Esophagus squamous epithelium (tissue), 4 donors: ENCODE measurements around the gene SH3PXD2A.

Experiments used
- POLR2A ChIP-seq, 4 donors: fragments of 450-650 bp; IDR thresholded peaks; one replicate each; pipeline ENCODE4 v1.6.1; 2017; ENCODE audit warnings: antibody characterized with exemption in 4 of 4, mild to moderate bottlenecking in 4 of 4, moderate library complexity in 3 of 4
- TF ChIP-seq, protein P1 (sequence below), 6 experiments: fragments of 450-650 bp in 4 of 6; fragments of 200-600 bp in 2 of 6; sonication (generic) in 2 of 6; IDR thresholded peaks; one replicate each; pipeline ENCODE4 v1.5.1; 2016 to 2019; ENCODE audit warnings: antibody characterized with exemption in 6 of 6, mild to moderate bottlenecking in 4 of 6, moderate library complexity in 4 of 6

GRCh38 chr10:103764296-103765088, 90.9 kb downstream of the SH3PXD2A start:
- TF ChIP-seq, protein P1, sequence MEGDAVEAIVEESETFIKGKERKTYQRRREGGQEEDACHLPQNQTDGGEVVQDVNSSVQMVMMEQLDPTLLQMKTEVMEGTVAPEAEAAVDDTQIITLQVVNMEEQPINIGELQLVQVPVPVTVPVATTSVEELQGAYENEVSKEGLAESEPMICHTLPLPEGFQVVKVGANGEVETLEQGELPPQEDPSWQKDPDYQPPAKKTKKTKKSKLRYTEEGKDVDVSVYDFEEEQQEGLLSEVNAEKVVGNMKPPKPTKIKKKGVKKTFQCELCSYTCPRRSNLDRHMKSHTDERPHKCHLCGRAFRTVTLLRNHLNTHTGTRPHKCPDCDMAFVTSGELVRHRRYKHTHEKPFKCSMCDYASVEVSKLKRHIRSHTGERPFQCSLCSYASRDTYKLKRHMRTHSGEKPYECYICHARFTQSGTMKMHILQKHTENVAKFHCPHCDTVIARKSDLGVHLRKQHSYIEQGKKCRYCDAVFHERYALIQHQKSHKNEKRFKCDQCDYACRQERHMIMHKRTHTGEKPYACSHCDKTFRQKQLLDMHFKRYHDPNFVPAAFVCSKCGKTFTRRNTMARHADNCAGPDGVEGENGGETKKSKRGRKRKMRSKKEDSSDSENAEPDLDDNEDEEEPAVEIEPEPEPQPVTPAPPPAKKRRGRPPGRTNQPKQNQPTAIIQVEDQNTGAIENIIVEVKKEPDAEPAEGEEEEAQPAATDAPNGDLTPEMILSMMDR (IDR thresholded peaks at IDR 0.05), result no peak
- no peak for TF ChIP-seq POLR2A (IDR thresholded peaks at IDR 0.05)
